CD14-positive monocyte (primary cell): ENCODE measurements around the gene STAT5A. TPM values are rescaled to one million over a fixed set of nuclear protein-coding genes. Genes with fewer than 3 reads are reported as not detected.

Experiments used
- DNase-seq, 3 donors: peaks; one replicate each; pipeline ENCODE4 v3.0.0-alpha.2; 2011 to 2022
- H2AFZ ChIP-seq: 2 replicates; pipeline ENCODE4 v1.6.0; 2012; ENCODE audit warnings: mild to moderate bottlenecking, low read depth, low read length, inconsistent platforms; ENCODE audit not compliant: insufficient read depth, poor library complexity, severe bottlenecking
- H3K27ac ChIP-seq, 2 donors: 1 replicate in 1 of 2; 2 replicates in 1 of 2; pipeline ENCODE4 v1.5.1; 2012 to 2013; ENCODE audit warnings: low read length in 2 of 2, control low read depth in 1 of 2, inconsistent platforms in 1 of 2, low read depth in 1 of 2, mild to moderate bottlenecking in 1 of 2
- H3K27me3 ChIP-seq, 2 donors: one replicate each; pipeline versions ENCODE4 v1.6.0 to v1.6.1; 2011 to 2013; ENCODE audit warnings: low read length in 2 of 2; ENCODE audit not compliant: control insufficient read depth in 2 of 2, insufficient read depth in 2 of 2
- H3K36me3 ChIP-seq, 2 donors: replicated peaks in 1 of 2; 1 replicate in 1 of 2; 2 replicates in 1 of 2; pipeline versions ENCODE4 v1.5.1 to v1.6.1; 2012 to 2013; ENCODE audit warnings: low read length in 2 of 2, control low read depth in 1 of 2, inconsistent platforms in 1 of 2, mild to moderate bottlenecking in 1 of 2; ENCODE audit not compliant: insufficient read depth in 2 of 2, control insufficient read depth in 1 of 2
- H3K4me1 ChIP-seq, 2 donors: 1 replicate in 1 of 2; 2 replicates in 1 of 2; pipeline versions ENCODE4 v1.5.1 to v1.6.1; 2012 to 2013; ENCODE audit warnings: low read length in 2 of 2, control low read depth in 1 of 2, inconsistent platforms in 1 of 2, mild to moderate bottlenecking in 1 of 2, moderate library complexity in 1 of 2; ENCODE audit not compliant: insufficient read depth in 2 of 2, control insufficient read depth in 1 of 2
- H3K4me2 ChIP-seq: replicated peaks from 2 replicates; pipeline ENCODE3; 2012; ENCODE audit warnings: low read length, moderate library complexity, mild to moderate bottlenecking; ENCODE audit not compliant: poor library complexity, severe bottlenecking; ENCODE audit errors: extremely low read depth
- H3K4me3 ChIP-seq, 3 experiments: fragments of 200-600 bp in 1 of 3; sonication (generic) in 1 of 3; replicated peaks in 1 of 3; 1 replicate in 2 of 3; 2 replicates in 1 of 3; pipeline ENCODE4 v1.5.1; 2011 to 2013; ENCODE audit warnings: low read length in 3 of 3, mild to moderate bottlenecking in 3 of 3, control low read depth in 2 of 3, low read depth in 2 of 3, inconsistent platforms in 1 of 3, moderate library complexity in 1 of 3
- H3K79me2 ChIP-seq: 2 replicates; pipeline ENCODE4 v1.6.0; 2012; ENCODE audit warnings: mild to moderate bottlenecking, control low read depth, inconsistent platforms, low read length, moderate library complexity; ENCODE audit not compliant: insufficient read depth
- H3K9ac ChIP-seq: 2 replicates; pipeline ENCODE4 v1.6.0; 2017; ENCODE audit warnings: low read length, mild to moderate bottlenecking; ENCODE audit not compliant: insufficient read depth, poor library complexity, severe bottlenecking
- H3K9me3 ChIP-seq, 2 donors: replicated peaks in 1 of 2; 1 replicate in 1 of 2; 2 replicates in 1 of 2; pipeline versions ENCODE4 v1.5.1 to v1.6.1; 2012 to 2013; ENCODE audit warnings: low read length in 2 of 2, control low read depth in 1 of 2; ENCODE audit not compliant: control insufficient read depth in 1 of 2, insufficient read depth in 1 of 2
- H4K20me1 ChIP-seq: 2 replicates; pipeline ENCODE4 v1.6.0; 2012; ENCODE audit warnings: mild to moderate bottlenecking, low read length, control low read depth, moderate library complexity; ENCODE audit not compliant: insufficient read depth
- H3K27ac Mint-ChIP-seq, 7 donors: one replicate each; pipeline ENCODE4 v1.8.0; 2020; ENCODE audit warnings: mild to moderate bottlenecking in 7 of 7, mixed read lengths in 7 of 7, moderate library complexity in 6 of 7, inconsistent platforms in 2 of 7
- H3K27me3 Mint-ChIP-seq, 3 donors: one replicate each; pipeline ENCODE4 v1.8.0; 2021 to 2022; ENCODE audit warnings: low read depth in 3 of 3, mild to moderate bottlenecking in 3 of 3, mixed read lengths in 3 of 3, moderate library complexity in 3 of 3, inconsistent platforms in 1 of 3
- H3K36me3 Mint-ChIP-seq, 2 donors: one replicate each; pipeline ENCODE4 v1.8.0; 2020; ENCODE audit warnings: mixed read lengths in 2 of 2, inconsistent platforms in 1 of 2, mild to moderate bottlenecking in 1 of 2
- H3K4me1 Mint-ChIP-seq: one replicate; pipeline ENCODE4 v1.8.0; 2020; ENCODE audit warnings: mild to moderate bottlenecking, mixed read lengths
- H3K4me3 Mint-ChIP-seq, 2 donors: one replicate each; pipeline ENCODE4 v1.8.0; 2020; ENCODE audit warnings: mild to moderate bottlenecking in 2 of 2, mixed read lengths in 2 of 2, moderate library complexity in 1 of 2
- H3K9me3 Mint-ChIP-seq, 7 donors: one replicate each; pipeline ENCODE4 v1.8.0; 2020 to 2022; ENCODE audit warnings: mixed read lengths in 7 of 7, mild to moderate bottlenecking in 6 of 7, moderate library complexity in 6 of 7, inconsistent platforms in 2 of 7
- CTCF ChIP-seq: fragments of 200-600 bp; IDR thresholded peaks from one replicate; pipeline ENCODE4 v1.8.0; 2022; ENCODE audit warnings: antibody characterized with exemption, mild to moderate bottlenecking
- WGBS: methylation state at CpG from one replicate; pipeline ENCODE4 v1.1.5; 2013; ENCODE audit warnings: missing lambda C conversion rate; ENCODE audit not compliant: insufficient coverage; 5-methylcytosine and 5-hydroxymethylcytosine counted together
- intact Hi-C, 2 donors: fragments of 100-400 bp; cut with micrococcal nuclease; formaldehyde crosslinking; loops; one replicate each; pipeline versions ENCODE4 v1.15.0 to v1.15.1; 2023
- polyA plus RNA-seq, 3 donors: library from polyadenylated mRNA; depleted of rRNA in 1 of 3; unstranded in 2 of 3; stranded (reverse) in 1 of 3; fragments of 300-500 nt in 2 of 3; fragments of >200 nt in 1 of 3; fragmentation: Illumina TruSeq in 2 of 3; gene quantifications; 1 replicate in 2 of 3; 2 replicates in 1 of 3; pipeline ENCODE4 v1.2.3, GENCODE V29; 2012 to 2021

STAT5A gene
- polyA plus RNA-seq, 3 donors: 30.5 to 91.1 (median 49.8) TPM

- H3K9me3 ChIP-seq: no peaks in the 10 kb centered on the region
- peaks cover 93% of the 10 kb centered on the region for H4K20me1 ChIP-seq
- Mint-ChIP-seq H3K9me3 (peaks cover 0 to 3% (median 0%) of the 10 kb centered on the region in 7 donors), H3K27ac (peak overlapping the region; percentile 57 to 86 (median 77)), H3K27me3 (peaks cover 1 to 2% (median 1%) of the 10 kb centered on the region in 3 donors), H3K4me3 (peak overlapping the region in 1 of 2 donors; percentile 68), H3K36me3 (peaks cover 65 to 87% of the 10 kb centered on the region in 2 donors), H3K4me1 (peaks cover 37% of the 10 kb centered on the region)
- peak; percentile 65 to 73 (median 68) for DNase-seq
- peak overlapping the region; percentile 31 to 64 for H3K27ac ChIP-seq
- H3K27me3 ChIP-seq: no peaks in the 10 kb centered on the region
- intact Hi-C loops: no loop called here
- no peaks in the 10 kb centered on the region for H3K79me2 ChIP-seq
- H3K4me1 ChIP-seq: peaks cover 31 to 41% of the 10 kb centered on the region in 2 donors
- no peak overlapping the region for H2AFZ ChIP-seq
- H3K4me2 ChIP-seq: peak overlapping the region; percentile 64
- H3K9ac ChIP-seq: no peak overlapping the region
- H3K36me3 ChIP-seq: peaks cover 71 to 83% of the 10 kb centered on the region in 2 donors
- TF ChIP-seq CTCF: no peak
- H3K4me3 ChIP-seq: peak overlapping the region in 1 of 3 experiments; percentile 44
- WGBS: 48% methylated on average over 11 of the region's 19 CpGs
Measured at GRCh38 chr17:42311240-42312034, 23.1 kb downstream of the STAT5A start.

DNA sequence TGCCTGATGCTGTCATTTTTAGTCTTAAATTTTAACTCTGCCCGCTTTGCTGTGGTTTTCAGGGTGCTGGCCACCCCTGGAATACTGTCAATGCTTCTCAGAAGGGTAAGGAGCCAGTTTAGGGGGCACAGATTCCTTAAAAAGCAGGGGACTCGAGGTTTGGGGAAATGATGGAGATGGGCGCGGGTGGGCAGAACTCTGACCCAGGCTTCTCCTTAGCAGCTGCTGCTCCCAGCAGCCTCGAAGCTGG, 23.7 kb downstream of the STAT5A start:
- H3K27ac Mint-ChIP-seq: peak overlapping the region; percentile 57 to 85 (median 75)
- H3K4me1 Mint-ChIP-seq: peaks cover 38% of the 10 kb centered on the region
- no peaks in the 10 kb centered on the region for H3K27me3 ChIP-seq
- no peak for TF ChIP-seq CTCF
- H3K4me3 Mint-ChIP-seq: peak overlapping the region in 1 of 2 donors; percentile 68
- H3K9me3 ChIP-seq: no peaks in the 10 kb centered on the region
- peaks cover 72 to 83% of the 10 kb centered on the region in 2 donors for H3K36me3 ChIP-seq
- intact Hi-C loops: no loop called here
- peaks cover 1 to 2% (median 1%) of the 10 kb centered on the region in 3 donors for H3K27me3 Mint-ChIP-seq
- no peak for DNase-seq
- H2AFZ ChIP-seq: no peak overlapping the region
- peaks cover 65 to 87% of the 10 kb centered on the region in 2 donors for H3K36me3 Mint-ChIP-seq
- H3K27ac ChIP-seq: peak overlapping the region; percentile 31 to 64
- H3K9ac ChIP-seq: peak overlapping the region; percentile 21
- H3K79me2 ChIP-seq: no peaks in the 10 kb centered on the region
- peaks cover 31 to 41% of the 10 kb centered on the region in 2 donors for H3K4me1 ChIP-seq
- H3K9me3 Mint-ChIP-seq: peaks cover 0 to 3% (median 0%) of the 10 kb centered on the region in 7 donors
- peak overlapping the region; percentile 64 for H3K4me2 ChIP-seq
- peak overlapping the region in 1 of 3 experiments; percentile 44 for H3K4me3 ChIP-seq
- H4K20me1 ChIP-seq: peaks cover 96% of the 10 kb centered on the region
- 0% methylated on average over 5 of the region's 5 CpGs for WGBS
